ENCODE measurements around the gene COLEC11. TPM values are rescaled to one million over a fixed set of nuclear protein-coding genes. Genes with fewer than 3 reads are reported as not detected.

Gene COLEC11
- total and polyA plus RNA-seq, 2 experiments from 2014 or later, result 4.7 to 5.1 TPM

- no peaks in the 10 kb centered on the region for H3K36me3 ChIP-seq
- H3K27me3 ChIP-seq, result no peaks in the 10 kb centered on the region
- H3K4me3 ChIP-seq, result no peak overlapping the region
- H3K27ac ChIP-seq, result no peak overlapping the region
- peaks cover 21% of the 10 kb centered on the region for H3K4me1 ChIP-seq (ENCODE audit: low read depth)
- DNase-seq (ENCODE audit: low read depth in 1 of 2, low spot score in 1 of 2), result no peak
- no peaks in the 10 kb centered on the region for H3K9me3 ChIP-seq (ENCODE audit: low read depth)
- no peak for TF ChIP-seq CTCF (IDR thresholded peaks at IDR 0.05; ENCODE audit: low read depth, low read length)
Observed at GRCh38 chr2:3662239-3662638, 67.3 kb downstream of the COLEC11 start.

DNA sequence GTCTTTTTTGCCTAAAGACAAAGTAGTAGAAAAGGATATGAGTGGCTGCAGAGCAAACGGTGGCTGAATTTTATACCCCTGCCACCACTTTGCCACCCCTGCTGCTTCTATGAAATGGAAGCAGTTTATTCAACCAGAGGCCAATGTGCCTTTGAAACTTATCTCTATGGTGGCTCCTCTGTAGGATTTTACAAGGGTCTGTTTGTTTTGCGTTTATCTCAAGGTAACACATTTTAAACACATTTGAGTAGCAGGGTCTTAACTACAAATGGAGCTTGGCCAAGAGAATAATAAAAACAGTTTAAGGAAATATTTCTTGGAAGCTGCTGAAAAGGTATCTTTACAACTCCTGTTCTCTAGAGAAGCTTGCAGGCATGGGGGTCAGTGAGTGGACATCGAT, 69.2 kb downstream of the COLEC11 start:
- Histone ChIP-seq H3K27ac (no peak overlapping the region), H3K9me3 (ENCODE audit: low read depth) (no peaks in the 10 kb centered on the region), H3K27me3 (no peaks in the 10 kb centered on the region), H3K4me1 (ENCODE audit: low read depth) (peaks cover 5% of the 10 kb centered on the region), H3K4me3 (no peak overlapping the region), H3K36me3 (no peaks in the 10 kb centered on the region)
- DNase-seq (ENCODE audit: low read depth in 1 of 2, low spot score in 1 of 2), result no peak
- TF ChIP-seq CTCF (IDR thresholded peaks at IDR 0.05; ENCODE audit: low read depth, low read length), result no peak

DNA sequence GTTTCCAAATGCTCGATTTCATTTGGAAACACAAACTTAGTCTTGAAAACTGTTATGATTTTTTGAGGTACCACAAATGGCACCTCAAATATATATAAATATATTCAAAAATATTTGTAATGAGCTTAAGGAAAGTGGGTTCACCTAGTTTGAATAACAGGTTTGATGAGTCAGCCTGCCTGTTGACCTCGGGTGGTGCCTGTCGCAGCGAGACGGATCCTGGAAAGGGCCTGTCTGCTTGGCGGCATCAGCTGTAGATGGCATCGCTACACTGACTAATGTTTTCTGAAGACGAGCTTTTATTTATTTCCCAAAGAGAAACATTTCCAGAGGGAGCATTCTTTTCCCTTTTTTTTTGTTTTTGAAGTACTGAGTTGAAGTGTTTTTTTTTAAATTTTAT, 70.0 kb downstream of the COLEC11 start:
- Histone ChIP-seq H3K27ac (no peak overlapping the region), H3K4me1 (ENCODE audit: low read depth) (no peaks in the 10 kb centered on the region), H3K36me3 (no peaks in the 10 kb centered on the region), H3K9me3 (ENCODE audit: low read depth) (no peaks in the 10 kb centered on the region), H3K27me3 (no peaks in the 10 kb centered on the region), H3K4me3 (no peak overlapping the region)
- no peak for DNase-seq (ENCODE audit: low read depth in 1 of 2, low spot score in 1 of 2)
- no peak for TF ChIP-seq CTCF (IDR thresholded peaks at IDR 0.05; ENCODE audit: low read depth, low read length)

DNA sequence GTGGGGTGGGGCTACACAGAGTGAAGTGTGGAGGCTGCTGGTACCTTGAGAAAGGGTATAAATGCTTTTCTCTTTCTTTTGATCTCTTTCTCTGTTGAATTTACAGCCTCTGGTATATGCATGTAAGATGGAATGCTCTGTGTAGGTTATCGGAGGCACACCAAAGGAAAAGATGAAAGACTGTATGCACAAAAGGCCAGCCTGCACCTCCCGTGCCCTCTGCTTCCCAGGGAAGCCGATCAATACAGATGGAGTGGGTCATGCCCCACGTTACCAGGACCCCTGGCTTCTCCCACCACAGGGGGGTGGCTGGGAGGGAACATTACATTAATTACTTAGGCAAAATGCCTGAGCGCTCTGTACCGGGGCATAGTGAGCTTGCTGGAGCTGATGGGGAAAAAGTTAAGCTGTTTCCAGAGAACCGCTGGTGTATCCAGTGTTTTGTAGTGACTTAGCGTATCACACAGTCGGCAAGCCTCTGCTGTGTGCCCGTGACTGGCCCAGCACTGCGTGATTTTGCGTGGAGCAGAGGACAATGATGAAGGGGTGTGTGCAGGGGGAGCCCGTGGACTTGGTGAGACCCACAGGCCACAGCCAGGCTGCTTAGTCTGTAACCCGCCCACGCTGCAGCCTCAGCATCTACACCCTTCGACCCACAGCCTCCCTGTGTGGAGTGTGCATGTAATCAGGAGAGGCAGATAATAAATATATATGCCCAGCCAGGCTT, 71.1 kb downstream of the COLEC11 start:
- H3K27ac ChIP-seq, result no peak overlapping the region
- no peaks in the 10 kb centered on the region for H3K27me3 ChIP-seq
- H3K9me3 ChIP-seq (ENCODE audit: low read depth), result no peaks in the 10 kb centered on the region
- TF ChIP-seq CTCF (IDR thresholded peaks at IDR 0.05; ENCODE audit: low read depth, low read length), result no peak
- no peak for DNase-seq (ENCODE audit: low read depth in 1 of 2, low spot score in 1 of 2)
- no peak overlapping the region for H3K4me3 ChIP-seq
- H3K36me3 ChIP-seq, result no peaks in the 10 kb centered on the region
- H3K4me1 ChIP-seq (ENCODE audit: low read depth), result no peaks in the 10 kb centered on the region

DNA sequence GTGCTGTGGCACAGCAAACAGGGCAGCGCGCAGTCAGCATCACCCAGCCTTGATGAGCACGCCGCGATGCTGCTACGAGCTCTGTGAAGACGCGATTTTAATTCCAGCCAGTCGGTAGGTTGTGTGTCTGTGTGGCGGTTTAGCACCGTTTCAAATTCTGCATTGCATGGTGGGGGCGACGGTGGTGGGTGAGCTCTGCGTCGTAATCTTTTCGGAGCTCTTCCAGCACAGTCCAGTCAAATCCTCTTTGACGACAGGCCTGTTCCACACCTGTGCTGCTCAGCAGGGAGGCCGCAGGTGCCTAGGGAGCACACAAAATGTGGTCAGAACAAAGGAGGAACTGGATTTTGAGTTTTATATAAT, 71.7 kb downstream of the COLEC11 start:
- no peak for TF ChIP-seq CTCF (IDR thresholded peaks at IDR 0.05; ENCODE audit: low read depth, low read length)
- Histone ChIP-seq H3K4me3 (no peak overlapping the region), H3K36me3 (no peaks in the 10 kb centered on the region), H3K27me3 (no peaks in the 10 kb centered on the region), H3K4me1 (ENCODE audit: low read depth) (no peaks in the 10 kb centered on the region), H3K9me3 (ENCODE audit: low read depth) (no peaks in the 10 kb centered on the region), H3K27ac (no peak overlapping the region)
- no peak for DNase-seq (ENCODE audit: low read depth in 1 of 2, low spot score in 1 of 2)

Data from cardiac muscle cell (in vitro differentiated cells and primary cell).